Colonic mucosa (tissue), 4 donors: ENCODE data around the gene LRCH1. TPM values are rescaled to one million over a fixed set of nuclear protein-coding genes. Genes with fewer than 3 reads are reported as not detected.

Source experiments
- DNase-seq: peaks from one replicate; pipeline ENCODE4 v3.0.0-alpha.2; 2020
- H3K27ac ChIP-seq: fragments of 200-600 bp; one replicate; pipeline ENCODE4 v1.8.0; 2021
- H3K27me3 ChIP-seq: fragments of 200-600 bp; one replicate; pipeline ENCODE4 v1.8.0; 2021
- H3K36me3 ChIP-seq: fragments of 200-600 bp; one replicate; pipeline ENCODE4 v1.8.0; 2021
- H3K4me1 ChIP-seq: fragments of 200-600 bp; one replicate; pipeline ENCODE4 v1.8.0; 2021; ENCODE audit warnings: mild to moderate bottlenecking
- H3K4me3 ChIP-seq: fragments of 200-600 bp; one replicate; pipeline ENCODE4 v1.8.0; 2021
- H3K9ac ChIP-seq, 2 donors: one replicate each; pipeline ENCODE4 v1.7.0; 2013; ENCODE audit warnings: control low read depth in 2 of 2, low read depth in 2 of 2, low read length in 2 of 2
- H3K9me3 ChIP-seq: fragments of 200-600 bp; one replicate; pipeline ENCODE4 v1.8.0; 2021
- intact Hi-C: fragments of 100-400 bp; cut with DNase I; formaldehyde crosslinking; loops from one replicate; pipeline ENCODE4 v1.14.1; 2022
- total RNA-seq, 2 donors: library from RNA; stranded (reverse); fragmentation: NEBNext Ultra II Directional in 1 of 2; extraction: Animal tissue kit (Norgen Biotek cat#: 25700) in 1 of 2; gene quantifications; one replicate each; pipeline ENCODE4 v1.2.1, GENCODE V29; 2021
- TF ChIP-seq, protein P1 (sequence below): fragments of 200-600 bp; IDR thresholded peaks from one replicate; pipeline ENCODE4 v1.8.0; 2022; ENCODE audit warnings: antibody characterized with exemption, mild to moderate bottlenecking
- donor health status: healthy.
- donor health status: DM: no; HTN: no; CAD: no.
- donor health status: DM: no; HTN: no; CAD: no.

LRCH1 gene
- total RNA-seq, 2 donors from 2014 or later: 12.8 to 19.6 TPM

DNA sequence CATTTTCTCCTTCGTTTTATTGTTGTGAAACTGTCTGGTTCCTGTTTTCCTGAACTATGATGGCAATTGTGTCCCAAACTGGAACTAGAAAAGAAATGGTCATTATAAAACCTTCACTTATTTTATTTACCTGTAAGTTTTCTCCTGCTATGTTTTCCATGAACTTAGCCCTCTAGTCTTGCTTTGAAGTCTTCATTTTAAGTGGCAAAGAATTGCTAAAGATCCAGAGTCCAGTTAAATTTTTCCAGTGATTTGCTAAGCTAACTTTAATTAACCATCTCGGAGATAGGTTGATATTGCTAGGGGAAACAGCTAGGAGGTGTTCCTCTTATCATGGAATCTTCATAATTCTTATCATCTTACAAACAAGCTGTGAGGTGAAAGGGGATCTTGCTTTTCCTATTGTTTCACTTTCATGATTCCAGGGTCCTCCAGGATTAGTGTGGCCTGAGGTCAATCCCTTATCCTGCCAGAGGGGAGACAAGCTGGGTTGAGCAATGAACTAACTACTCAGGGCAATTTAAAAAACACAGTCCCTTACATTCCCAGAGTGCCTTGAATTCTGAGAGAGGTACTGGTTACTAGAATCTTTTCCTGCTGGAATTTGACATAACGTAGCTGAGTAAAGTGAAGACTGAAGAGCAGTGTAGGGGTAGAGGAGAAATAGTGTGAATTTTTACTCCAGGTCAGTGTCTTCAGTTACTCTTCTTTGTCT is 131.5 kb downstream of the LRCH1 start:
- DNase-seq: no peak
- Histone ChIP-seq H3K9me3 (no peaks in the 10 kb centered on the region), H3K36me3 (no peaks in the 10 kb centered on the region), H3K4me1 (no peaks in the 10 kb centered on the region), H3K27me3 (no peaks in the 10 kb centered on the region), H3K4me3 (no peak overlapping the region), H3K9ac (no peak overlapping the region), H3K27ac (no peak overlapping the region)
- intact Hi-C loops: loop anchor here (10.0 kb wide), 1 partner anchor 130 kb away; the partner anchor contains the start of gene LRCH1
- TF ChIP-seq, protein P1, sequence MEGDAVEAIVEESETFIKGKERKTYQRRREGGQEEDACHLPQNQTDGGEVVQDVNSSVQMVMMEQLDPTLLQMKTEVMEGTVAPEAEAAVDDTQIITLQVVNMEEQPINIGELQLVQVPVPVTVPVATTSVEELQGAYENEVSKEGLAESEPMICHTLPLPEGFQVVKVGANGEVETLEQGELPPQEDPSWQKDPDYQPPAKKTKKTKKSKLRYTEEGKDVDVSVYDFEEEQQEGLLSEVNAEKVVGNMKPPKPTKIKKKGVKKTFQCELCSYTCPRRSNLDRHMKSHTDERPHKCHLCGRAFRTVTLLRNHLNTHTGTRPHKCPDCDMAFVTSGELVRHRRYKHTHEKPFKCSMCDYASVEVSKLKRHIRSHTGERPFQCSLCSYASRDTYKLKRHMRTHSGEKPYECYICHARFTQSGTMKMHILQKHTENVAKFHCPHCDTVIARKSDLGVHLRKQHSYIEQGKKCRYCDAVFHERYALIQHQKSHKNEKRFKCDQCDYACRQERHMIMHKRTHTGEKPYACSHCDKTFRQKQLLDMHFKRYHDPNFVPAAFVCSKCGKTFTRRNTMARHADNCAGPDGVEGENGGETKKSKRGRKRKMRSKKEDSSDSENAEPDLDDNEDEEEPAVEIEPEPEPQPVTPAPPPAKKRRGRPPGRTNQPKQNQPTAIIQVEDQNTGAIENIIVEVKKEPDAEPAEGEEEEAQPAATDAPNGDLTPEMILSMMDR: no peak

DNA sequence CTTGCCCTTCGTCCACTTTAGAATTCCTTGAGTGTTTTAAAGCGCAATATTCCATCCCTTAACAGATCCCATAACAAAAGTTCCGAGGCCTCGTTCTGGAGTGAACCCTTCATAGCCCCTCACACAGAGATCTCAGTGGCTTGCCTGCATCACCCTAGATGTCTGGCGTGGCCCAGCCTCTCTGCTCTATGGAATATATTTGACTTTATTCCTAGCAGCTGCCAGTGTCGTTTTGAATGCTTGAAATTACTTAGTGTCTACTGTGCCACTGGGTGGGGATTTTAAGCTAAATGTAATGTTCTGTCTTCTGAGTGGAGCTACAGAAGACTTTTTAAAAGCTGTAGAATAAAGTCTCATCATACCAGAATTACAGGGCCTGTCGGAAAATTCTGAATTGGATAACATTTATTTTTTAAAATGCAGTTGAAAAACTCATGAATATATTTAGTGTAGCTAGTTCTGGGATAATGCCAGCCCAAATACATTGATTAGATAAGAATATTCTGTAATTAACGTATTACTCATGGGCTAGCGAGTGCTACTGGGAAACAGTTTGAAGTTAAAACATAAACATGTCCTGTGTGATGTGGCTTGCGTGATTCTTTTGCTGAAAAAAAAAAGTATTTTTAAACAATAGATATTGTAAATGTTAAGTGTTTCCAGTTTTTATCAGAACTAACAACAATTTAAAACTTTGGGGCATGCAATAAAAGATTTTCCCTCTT is 132.2 kb downstream of the LRCH1 start:
- Histone ChIP-seq H3K27ac (no peak overlapping the region), H3K4me3 (no peak overlapping the region), H3K27me3 (no peaks in the 10 kb centered on the region), H3K9ac (no peak overlapping the region), H3K9me3 (no peaks in the 10 kb centered on the region), H3K36me3 (no peaks in the 10 kb centered on the region), H3K4me1 (no peaks in the 10 kb centered on the region)
- intact Hi-C loops: loop anchor here (10.0 kb wide), 1 partner anchor 130 kb away; the partner anchor contains the start of gene LRCH1
- TF ChIP-seq, protein P1: no peak
- DNase-seq: no peak

DNA sequence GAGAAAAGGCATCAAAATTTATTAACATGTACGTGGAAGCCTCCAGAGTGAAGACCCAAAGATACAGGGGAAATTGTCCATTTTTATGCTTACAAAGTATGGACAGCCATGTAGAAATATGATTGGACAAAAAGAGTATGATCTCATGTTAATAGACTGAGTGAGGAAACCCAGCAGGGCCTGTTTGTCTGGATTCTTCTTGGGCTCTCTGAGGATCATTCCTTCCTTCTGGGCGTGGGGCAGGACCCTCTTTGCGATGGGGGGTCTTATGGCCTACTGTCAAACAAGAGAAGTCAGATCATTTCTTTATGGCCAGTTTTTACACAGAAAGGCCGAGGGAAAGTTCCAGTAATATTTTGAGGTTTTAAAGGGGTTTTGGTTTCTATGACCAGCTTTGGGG is 133.2 kb downstream of the LRCH1 start:
- TF ChIP-seq, protein P1: no peak
- Histone ChIP-seq H3K9ac (no peak overlapping the region), H3K27me3 (no peaks in the 10 kb centered on the region), H3K36me3 (no peaks in the 10 kb centered on the region), H3K27ac (no peak overlapping the region), H3K4me1 (no peaks in the 10 kb centered on the region), H3K9me3 (no peaks in the 10 kb centered on the region), H3K4me3 (no peak overlapping the region)
- intact Hi-C loops: loop anchor here (10.0 kb wide), 1 partner anchor 131 kb away; the partner anchor contains the start of gene LRCH1
- DNase-seq: no peak

DNA sequence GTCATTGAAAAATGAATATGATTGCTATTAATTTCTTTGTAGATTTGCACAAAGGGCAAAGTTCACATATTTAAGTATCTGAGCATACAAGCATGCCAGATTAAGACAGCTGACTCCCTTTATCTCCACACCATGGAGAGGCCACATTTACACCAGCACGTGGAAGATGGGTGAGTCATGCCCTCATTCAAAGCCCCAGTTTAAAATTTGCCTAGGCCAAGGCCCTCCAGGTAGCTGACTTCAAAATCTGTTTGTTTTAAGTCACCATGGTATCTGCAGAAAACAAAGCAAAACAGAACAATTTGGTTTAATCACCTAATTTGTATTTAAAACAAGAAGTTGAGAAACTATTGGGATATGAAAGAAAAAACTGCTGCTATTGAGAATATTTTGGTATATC is 134.8 kb downstream of the LRCH1 start:
- no peak for DNase-seq
- no peak overlapping the region for H3K27ac ChIP-seq
- intact Hi-C loops: loop anchor here (10.0 kb wide), 1 partner anchor 133 kb away; the partner anchor contains the start of gene LRCH1

DNA sequence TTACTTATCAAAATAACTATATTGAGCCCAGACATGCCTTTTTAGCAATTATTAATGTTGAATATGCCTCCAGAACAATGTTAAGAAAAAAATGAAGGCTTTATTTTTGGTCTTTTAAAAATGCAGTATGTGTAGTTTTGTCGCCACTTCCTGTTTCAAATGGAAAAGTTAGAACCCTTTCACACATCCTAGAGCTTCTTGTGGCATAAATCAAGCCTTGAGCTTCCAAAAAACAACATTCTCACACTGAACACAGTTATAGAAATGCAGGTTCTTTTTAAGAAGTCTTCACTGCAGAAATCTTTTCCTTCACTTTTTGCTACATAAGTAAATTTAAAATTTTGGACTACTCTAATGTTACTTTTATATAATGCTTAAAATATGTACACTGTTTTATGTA is 135.3 kb downstream of the LRCH1 start:
- intact Hi-C loops: loop anchor here (10.0 kb wide), 1 partner anchor 134 kb away; the partner anchor contains the start of gene LRCH1
- TF ChIP-seq, protein P1: no peak
- Histone ChIP-seq H3K36me3 (no peaks in the 10 kb centered on the region), H3K4me3 (no peak overlapping the region), H3K4me1 (no peaks in the 10 kb centered on the region), H3K9ac (no peak overlapping the region), H3K9me3 (no peaks in the 10 kb centered on the region), H3K27me3 (no peaks in the 10 kb centered on the region), H3K27ac (no peak overlapping the region)
- no peak for DNase-seq

More for the DNA sequence above, 134.8 kb downstream of the LRCH1 start:
- TF ChIP-seq, protein P1: no peak
- no peak overlapping the region for H3K9ac ChIP-seq
- no peaks in the 10 kb centered on the region for H3K36me3 ChIP-seq
- no peaks in the 10 kb centered on the region for H3K4me1 ChIP-seq
- no peaks in the 10 kb centered on the region for H3K9me3 ChIP-seq
- H3K27me3 ChIP-seq: no peaks in the 10 kb centered on the region
- no peak overlapping the region for H3K4me3 ChIP-seq
